SK-N-MC (cell line): ENCODE results near the gene SYT13.
"Not testable (repeated sequence)": the region's sequence is repeated elsewhere in the genome, so short reads cannot be mapped to it uniquely, and the experiment has no call there.

Experiments
- DNase-seq: peaks from one replicate; pipeline ENCODE4 v3.0.0-alpha.2; 2011; ENCODE audit warnings: low read depth, low spot score
- H3K27ac ChIP-seq: fragments of 200-600 bp; sonication (generic); 2 replicates; pipeline ENCODE4 v1.5.1; 2016; ENCODE audit warnings: mixed run types
- H3K36me3 ChIP-seq: fragments of 200-600 bp; sonication (generic); 2 replicates; pipeline ENCODE4 v1.6.1; 2017; ENCODE audit warnings: antibody characterized with exemption, low read length, mixed read lengths; ENCODE audit not compliant: insufficient read depth
- H3K4me3 ChIP-seq: fragments of 200-600 bp; sonication (generic); 2 replicates; pipeline ENCODE4 v1.5.1; 2016
- H3K9ac ChIP-seq: fragments of 200-600 bp; sonication (generic); 2 replicates; pipeline ENCODE4 v1.8.0; 2017; ENCODE audit warnings: mixed run types, mixed read lengths; ENCODE audit not compliant: insufficient read length
- H3K9me3 ChIP-seq: fragments of 200-600 bp; sonication (generic); 2 replicates; pipeline ENCODE4 v1.6.1; 2017; ENCODE audit warnings: low read depth, mild to moderate bottlenecking, antibody characterized with exemption, low read length, moderate library complexity, mixed read lengths
- EZH2 ChIP-seq: fragments of 200-600 bp; sonication (generic); IDR thresholded peaks from one replicate; pipeline ENCODE4 v1.6.1; 2017; ENCODE audit warnings: antibody characterized with exemption
- FOXP2 ChIP-seq: optimal IDR thresholded peaks from 2 replicates; pipeline ENCODE3; 2011; ENCODE audit warnings: mild to moderate bottlenecking, moderate library complexity; ENCODE audit not compliant: insufficient read depth; ENCODE audit errors: extremely low read length, control extremely low read depth
- POLR2AphosphoS5 ChIP-seq: IDR thresholded peaks from 2 replicates; pipeline ENCODE4 v1.6.1; 2012; ENCODE audit warnings: mild to moderate bottlenecking, low read depth, low read length, borderline replicate concordance

SYT13 gene

GRCh38 chr11:45301537-45302246, 15.6 kb upstream of the SYT13 start:
- TF ChIP-seq POLR2AphosphoS5: no peak
- no peak for TF ChIP-seq FOXP2
- no peak for TF ChIP-seq EZH2

GRCh38 chr11:45300715-45301114, 14.6 kb upstream of the SYT13 start:
- no peaks in the 10 kb centered on the region for H3K9me3 ChIP-seq
- no peak for DNase-seq
- TF ChIP-seq FOXP2 (no peak), POLR2AphosphoS5 (no peak), EZH2 (no peak)
- no peak overlapping the region for H3K9ac ChIP-seq
- no peak overlapping the region for H3K27ac ChIP-seq
- H3K36me3 ChIP-seq: no peaks in the 10 kb centered on the region
- no peak overlapping the region for H3K4me3 ChIP-seq

More at GRCh38 chr11:45301537-45302246, 15.6 kb upstream of the SYT13 start:
- Histone ChIP-seq H3K9me3 (no peaks in the 10 kb centered on the region), H3K36me3 (no peaks in the 10 kb centered on the region), H3K4me3 (no peak overlapping the region), H3K27ac (no peak overlapping the region), H3K9ac (no peak overlapping the region)
- no peak for DNase-seq

GRCh38 chr11:45298718-45299117, 12.6 kb upstream of the SYT13 start:
- peak overlapping the region; percentile 84 for H3K27ac ChIP-seq
- H3K4me3 ChIP-seq: peak overlapping the region; percentile 50
- no peaks in the 10 kb centered on the region for H3K9me3 ChIP-seq
- H3K36me3 ChIP-seq: no peaks in the 10 kb centered on the region
- H3K9ac ChIP-seq: no peak overlapping the region
- TF ChIP-seq POLR2AphosphoS5 (peak; percentile 23; the same call in 1 of the 2 replicates), EZH2 (no peak), FOXP2 (peak; percentile 73)
- DNase-seq: peak; percentile 90

GRCh38 chr11:45296075-45296474, 9.9 kb upstream of the SYT13 start:
- Histone ChIP-seq H3K9me3 (no peaks in the 10 kb centered on the region), H3K27ac (no peak overlapping the region), H3K9ac (no peak overlapping the region), H3K4me3 (no peak overlapping the region), H3K36me3 (no peaks in the 10 kb centered on the region)
- TF ChIP-seq EZH2 (no peak), POLR2AphosphoS5 (no peak), FOXP2 (no peak)
- no peak for DNase-seq

- no peak overlapping the region for H3K9ac ChIP-seq
- no peak overlapping the region for H3K27ac ChIP-seq
- TF ChIP-seq FOXP2 (no peak), EZH2 (no peak), POLR2AphosphoS5 (no peak)
- H3K9me3 ChIP-seq: no peaks in the 10 kb centered on the region
- H3K36me3 ChIP-seq: no peaks in the 10 kb centered on the region
- no peak overlapping the region for H3K4me3 ChIP-seq
- no peak for DNase-seq
Observed at GRCh38 chr11:45294499-45294898, 8.4 kb upstream of the SYT13 start.

GRCh38 chr11:45293566-45294192, 7.5 kb upstream of the SYT13 start:
- H3K9ac ChIP-seq, H3K27ac ChIP-seq, H3K36me3 ChIP-seq, H3K4me3 ChIP-seq, H3K9me3 ChIP-seq: not testable (repeated sequence)
- DNase-seq: peak; percentile 37

- no peak overlapping the region for H3K4me3 ChIP-seq
- H3K9ac ChIP-seq: no peak overlapping the region
- TF ChIP-seq FOXP2: no peak
- H3K27ac ChIP-seq: no peak overlapping the region
- H3K36me3 ChIP-seq: no peaks in the 10 kb centered on the region
- no peaks in the 10 kb centered on the region for H3K9me3 ChIP-seq
- no peak for DNase-seq
Observed at GRCh38 chr11:45290586-45290985, 4.4 kb upstream of the SYT13 start.

- Histone ChIP-seq H3K36me3 (no peaks in the 10 kb centered on the region), H3K27ac (no peak overlapping the region), H3K9me3 (no peaks in the 10 kb centered on the region), H3K4me3 (no peak overlapping the region), H3K9ac (no peak overlapping the region)
- no peak for DNase-seq
- TF ChIP-seq FOXP2 (no peak), POLR2AphosphoS5 (no peak), EZH2 (no peak)
Observed at GRCh38 chr11:45289369-45289768, 3.2 kb upstream of the SYT13 start.

- Histone ChIP-seq H3K4me3 (no peak overlapping the region), H3K9me3 (no peaks in the 10 kb centered on the region), H3K36me3 (no peaks in the 10 kb centered on the region), H3K9ac (no peak overlapping the region), H3K27ac (no peak overlapping the region)
- no peak for DNase-seq
- TF ChIP-seq FOXP2 (no peak), EZH2 (no peak), POLR2AphosphoS5 (no peak)
Observed at GRCh38 chr11:45288339-45288738, 2.2 kb upstream of the SYT13 start.
